Ovary (tissue), 9 donors: ENCODE data around the gene FUBP1. TPM values are rescaled to one million over a fixed set of nuclear protein-coding genes. Genes with fewer than 3 reads are reported as not detected.

ENCODE experiments used
- DNase-seq, 5 donors: peaks; one replicate each; pipeline ENCODE4 v3.0.0-alpha.2; 2019 to 2020
- H3K27ac ChIP-seq, 2 donors: fragments of 200-600 bp; one replicate each; pipeline versions ENCODE4 v1.5.1 to v1.8.0; 2019 to 2022
- H3K27me3 ChIP-seq: fragments of 200-600 bp; one replicate; pipeline ENCODE4 v1.8.0; 2022
- H3K36me3 ChIP-seq: fragments of 200-600 bp; sonication (generic); one replicate; pipeline ENCODE4 v1.5.1; 2019
- H3K4me1 ChIP-seq: one replicate; pipeline ENCODE4 v1.8.1; 2013; ENCODE audit warnings: mild to moderate bottlenecking, moderate library complexity; ENCODE audit not compliant: insufficient read depth
- H3K4me3 ChIP-seq: fragments of 200-600 bp; sonication (generic); one replicate; pipeline ENCODE4 v1.5.1; 2017
- H3K9me3 ChIP-seq, 2 donors: fragments of 200-600 bp in 1 of 2; sonication (generic) in 1 of 2; one replicate each; pipeline versions ENCODE4 v1.5.1 to v1.8.1; 2013 to 2019; ENCODE audit warnings: mild to moderate bottlenecking in 1 of 2, moderate library complexity in 1 of 2
- CTCF ChIP-seq, 3 donors: fragments of 450-650 bp in 2 of 3; fragments of 200-600 bp in 1 of 3; IDR thresholded peaks; one replicate each; pipeline versions ENCODE4 v1.5.1 to v1.8.0; 2016 to 2022; ENCODE audit warnings: antibody characterized with exemption in 3 of 3, mild to moderate bottlenecking in 1 of 3
- EP300 ChIP-seq: sonication (generic); formaldehyde crosslinking; IDR thresholded peaks from one replicate; pipeline ENCODE4 v1.6.1; 2017; ENCODE audit warnings: antibody characterized with exemption
- POLR2A ChIP-seq: fragments of 450-650 bp; IDR thresholded peaks from one replicate; pipeline ENCODE4 v1.6.1; 2017; ENCODE audit warnings: antibody characterized with exemption, mild to moderate bottlenecking, moderate library complexity
- WGBS, 3 donors: extraction: QIAGEN DNeasy Blood & Tissue Kit in 1 of 3; methylation state at CpG; one replicate each; pipeline versions ENCODE4 v1.1.5 to v1.1.7; 2013 to 2017; 5-methylcytosine and 5-hydroxymethylcytosine counted together
- intact Hi-C, 4 donors: fragments of 100-400 bp; cut with DNase I; formaldehyde crosslinking; loops; one replicate each; pipeline versions ENCODE4 v1.11.0 to v1.15.1; 2022 to 2023
- polyA plus RNA-seq, 2 donors: library from polyadenylated mRNA; stranded (reverse); fragments of 200-250 nt in 1 of 2; fragments of 350-450 nt in 1 of 2; fragmentation: Illumina TruSeq in 1 of 2; extraction: RNeasy Lipid Tissue Mini Kit (QIAGEN cat#74804) in 1 of 2; gene quantifications; one replicate each; pipeline ENCODE4 v1.2.3, GENCODE V29; 2013 to 2014
- small RNA-seq: library from RNA; depleted of rRNA; stranded (forward); fragments of <200 nt; gene quantifications from one replicate; pipeline ENCODE3, GENCODE V24; 2016
- total RNA-seq, 7 donors: library from RNA; depleted of rRNA in 2 of 7; stranded (reverse); fragments of >200 nt in 2 of 7; fragmentation: NEBNext Ultra II Directional in 3 of 7; extraction: Animal tissue kit (Norgen Biotek cat#: 25700) in 3 of 7; gene quantifications; one replicate each; pipeline versions ENCODE4 v1.1.0 to v1.2.4, GENCODE V29; 2016 to 2023
- donor health status: DM: no; HTN: no; CAD: no; lungs with moderate emphysema.
- donor health status: DM: no; HTN: no; CAD: no.
- donor health status: Bipolar disorder and iron deficiency.
- donor health status: DM: yes; HTN: yes; CAD: no.
- donor health status: DM: no; HTN: no; CAD: no.
- donor health status: DM: yes; HTN: yes; CAD: no.

The FUBP1 gene
- total and polyA plus RNA-seq, 9 donors: 78.8 to 169 (median 115) TPM

GRCh38 chr1:77900687-77901293, 78.1 kb downstream of the FUBP1 start:
- Histone ChIP-seq H3K27me3 (no peaks in the 10 kb centered on the region), H3K4me1 (no peaks in the 10 kb centered on the region), H3K9me3 (no peaks in the 10 kb centered on the region), H3K27ac (no peak overlapping the region), H3K4me3 (no peak overlapping the region), H3K36me3 (no peaks in the 10 kb centered on the region)
- peak in 2 of 5 donors; percentile 25 to 43 for DNase-seq
- WGBS, 3 donors: 9 to 16% (median 15%) methylated on average over 4 of the region's 4 CpGs
- TF ChIP-seq POLR2A: no peak
- peak; percentile 32 to 59 (median 57) for TF ChIP-seq CTCF (IDR thresholded peaks at IDR 0.05)
- intact Hi-C loops: no loop called here

GRCh38 chr1:77899647-77900320, 79.1 kb downstream of the FUBP1 start:
- Histone ChIP-seq H3K4me3 (no peak overlapping the region), H3K4me1 (no peaks in the 10 kb centered on the region), H3K27me3 (no peaks in the 10 kb centered on the region), H3K36me3 (no peaks in the 10 kb centered on the region), H3K27ac (no peak overlapping the region), H3K9me3 (no peaks in the 10 kb centered on the region)
- TF ChIP-seq EP300 (no peak), CTCF (IDR thresholded peaks at IDR 0.05) (no peak), POLR2A (no peak)
- WGBS, 3 donors: 67 to 69% (median 68%) methylated on average over 4 of the region's 4 CpGs
- intact Hi-C loops: no loop called here
- DNase-seq: no peak

Small RNA genes within 50 kb of the gene (small RNA-seq; reads per million reads assigned to genes)
- gene AC103591.3: not detected

Other genes with a start within 250 kb of the FUBP1 start
- gene USP33, start 219.2 kb downstream of the FUBP1 start, total RNA-seq: 10 to 100 TPM; 46.7 to 63.2 (median 54.2) TPM
- gene USP33, start 219.2 kb downstream of the FUBP1 start, polyA plus RNA-seq: 10 to 100 TPM; 24.0 to 47.2 TPM
- 10 to 100 TPM; 11.3 to 24.0 (median 19.0) TPM for gene MIGA1, start 199.4 kb downstream of the FUBP1 start, total RNA-seq
- gene MIGA1, start 199.4 kb downstream of the FUBP1 start, polyA plus RNA-seq: 1 to 10 TPM; 6.5 to 8.7 TPM
- gene NEXN, start 90.4 kb downstream of the FUBP1 start, total RNA-seq: 10 to 100 TPM in 3 of 7 donors, 1 to 10 TPM in 4; 2.4 to 21.5 (median 8.7) TPM
- gene NEXN, start 90.4 kb downstream of the FUBP1 start, polyA plus RNA-seq: 10 to 100 TPM; 13.3 to 66.2 TPM
- 10 to 100 TPM; 20.2 to 48.6 (median 23.8) TPM for gene DNAJB4, start 25.9 kb upstream of the FUBP1 start, total RNA-seq
- 10 to 100 TPM; 18.7 to 33.9 TPM for gene DNAJB4, start 25.9 kb upstream of the FUBP1 start, polyA plus RNA-seq
- gene GIPC2, start 66.9 kb upstream of the FUBP1 start, total RNA-seq: 1 to 10 TPM; 1.8 to 5.7 (median 3.3) TPM
- gene GIPC2, start 66.9 kb upstream of the FUBP1 start, polyA plus RNA-seq: 1 to 10 TPM; 2.1 to 2.7 TPM